Astrocyte (in vitro differentiated cells and primary cell): ENCODE measurements around the gene DEPP1. TPM values are rescaled to one million over a fixed set of nuclear protein-coding genes. Genes with fewer than 3 reads are reported as not detected.

Source experiments
- DNase-seq: peaks from one replicate; pipeline ENCODE4 v3.0.0-alpha.2; 2010; ENCODE audit warnings: low read depth
- FAIRE-seq: peaks from 2 replicates; lab custom pipeline; 2011; peaks lifted over from hg19 to GRCh38; lab: Jason Lieb, UNC
- H2AFZ ChIP-seq: 2 replicates; pipeline ENCODE4 v1.6.0; 2012; ENCODE audit warnings: low read depth, low read length, inconsistent platforms
- H3K27ac ChIP-seq: 2 replicates; pipeline ENCODE4 v1.5.1; 2011; ENCODE audit warnings: low read depth, low read length, inconsistent platforms
- H3K27me3 ChIP-seq: 2 replicates; pipeline ENCODE4 v1.6.0; 2011; ENCODE audit warnings: low read length, inconsistent platforms; ENCODE audit not compliant: insufficient read depth
- H3K36me3 ChIP-seq: 2 replicates; pipeline ENCODE4 v1.5.1; 2011; ENCODE audit warnings: low read length, inconsistent platforms; ENCODE audit not compliant: insufficient read depth
- H3K4me1 ChIP-seq: 2 replicates; pipeline ENCODE4 v1.5.1; 2011; ENCODE audit warnings: low read length, inconsistent platforms; ENCODE audit not compliant: insufficient read depth
- H3K4me2 ChIP-seq: 2 replicates; pipeline ENCODE4 v1.6.0; 2012; ENCODE audit warnings: low read length, inconsistent platforms
- H3K4me3 ChIP-seq: 2 replicates; pipeline ENCODE4 v1.5.1; 2011; ENCODE audit warnings: low read depth, mild to moderate bottlenecking, low read length, inconsistent platforms; ENCODE audit not compliant: insufficient read depth
- H3K79me2 ChIP-seq: 2 replicates; pipeline ENCODE4 v1.6.0; 2012; ENCODE audit warnings: mild to moderate bottlenecking, low read length, inconsistent platforms; ENCODE audit not compliant: insufficient read depth
- H3K9ac ChIP-seq: 2 replicates; pipeline ENCODE4 v1.6.0; 2012; ENCODE audit warnings: mild to moderate bottlenecking, low read length, inconsistent platforms
- H3K9me3 ChIP-seq: 2 replicates; pipeline ENCODE4 v1.5.1; 2012; ENCODE audit warnings: low read depth, mild to moderate bottlenecking, low read length, inconsistent platforms; ENCODE audit not compliant: insufficient read depth
- H4K20me1 ChIP-seq: 2 replicates; pipeline ENCODE4 v1.6.0; 2012; ENCODE audit warnings: low read length, inconsistent platforms; ENCODE audit not compliant: insufficient read depth
- H3K27ac Mint-ChIP-seq: one replicate; pipeline ENCODE4 v1.8.0; 2021; ENCODE audit warnings: mild to moderate bottlenecking, mixed read lengths; ENCODE audit not compliant: unreplicated experiment
- H3K27me3 Mint-ChIP-seq: one replicate; pipeline ENCODE4 v1.8.0; 2021; ENCODE audit warnings: low read depth, mixed read lengths; ENCODE audit not compliant: unreplicated experiment
- H3K36me3 Mint-ChIP-seq: one replicate; pipeline ENCODE4 v1.8.0; 2021; ENCODE audit warnings: low read depth, mixed read lengths; ENCODE audit not compliant: unreplicated experiment
- H3K4me1 Mint-ChIP-seq: one replicate; pipeline ENCODE4 v1.8.0; 2021; ENCODE audit warnings: low read depth, mixed read lengths; ENCODE audit not compliant: unreplicated experiment
- H3K4me3 Mint-ChIP-seq: one replicate; pipeline ENCODE4 v1.8.0; 2021; ENCODE audit warnings: mild to moderate bottlenecking, moderate library complexity, mixed read lengths; ENCODE audit not compliant: unreplicated experiment
- H3K9me3 Mint-ChIP-seq: one replicate; pipeline ENCODE4 v1.8.0; 2021; ENCODE audit warnings: mild to moderate bottlenecking, mixed read lengths; ENCODE audit not compliant: unreplicated experiment
- CTCF ChIP-seq: IDR thresholded peaks from 2 replicates; pipeline ENCODE4 v1.5.1; 2011; ENCODE audit warnings: low read depth, mild to moderate bottlenecking, inconsistent platforms, low read length, moderate library complexity; ENCODE audit not compliant: insufficient read depth
- EZH2 ChIP-seq: IDR thresholded peaks from 2 replicates; pipeline ENCODE4 v1.6.1; 2012; ENCODE audit warnings: mild to moderate bottlenecking, low read length, inconsistent platforms; ENCODE audit not compliant: insufficient read depth
- total RNA-seq: library from RNA; stranded (reverse); gene quantifications from 2 replicates; pipeline ENCODE4 v1.2.1, GENCODE V29; 2021

The DEPP1 gene
- total RNA-seq, 1 donor from 2014 or later = 6.6 TPM

GRCh38 chr10:45006276-45007030, 27.8 kb upstream of the DEPP1 start:
- H3K9me3 Mint-ChIP-seq = peaks cover 23% of the 10 kb centered on the region
- H3K4me1 ChIP-seq = peaks cover 5% of the 10 kb centered on the region
- H3K9me3 ChIP-seq = peaks cover 7% of the 10 kb centered on the region
- peaks cover 34% of the 10 kb centered on the region for H3K79me2 ChIP-seq
- TF ChIP-seq CTCF = no peak
- no peak for TF ChIP-seq EZH2
- H3K27me3 Mint-ChIP-seq = no peaks in the 10 kb centered on the region
- no peak overlapping the region for H3K9ac ChIP-seq
- FAIRE-seq = no peak
- no peak overlapping the region for H3K4me3 Mint-ChIP-seq
- no peak overlapping the region for H3K27ac ChIP-seq
- DNase-seq = no peak
- no peaks in the 10 kb centered on the region for H3K27me3 ChIP-seq
- H4K20me1 ChIP-seq = no peaks in the 10 kb centered on the region
- H2AFZ ChIP-seq = no peak overlapping the region
- no peak overlapping the region for H3K4me3 ChIP-seq
- H3K27ac Mint-ChIP-seq = no peak overlapping the region
- no peak overlapping the region for H3K4me2 ChIP-seq
- peaks cover 4% of the 10 kb centered on the region for H3K4me1 Mint-ChIP-seq
- H3K36me3 Mint-ChIP-seq = peaks cover 23% of the 10 kb centered on the region
- peaks cover 9% of the 10 kb centered on the region for H3K36me3 ChIP-seq

GRCh38 chr10:45005284-45005683, 26.7 kb upstream of the DEPP1 start:
- TF ChIP-seq CTCF = no peak
- TF ChIP-seq EZH2 = no peak
- Histone ChIP-seq H3K4me1 (peaks cover 13% of the 10 kb centered on the region), H3K9me3 (peaks cover 7% of the 10 kb centered on the region), H3K4me2 (no peak overlapping the region), H3K36me3 (peaks cover 9% of the 10 kb centered on the region), H4K20me1 (no peaks in the 10 kb centered on the region), H2AFZ (no peak overlapping the region), H3K27ac (no peak overlapping the region), H3K9ac (no peak overlapping the region), H3K79me2 (peaks cover 38% of the 10 kb centered on the region), H3K27me3 (no peaks in the 10 kb centered on the region), H3K4me3 (no peak overlapping the region)
- Mint-ChIP-seq H3K4me3 (no peak overlapping the region), H3K27me3 (no peaks in the 10 kb centered on the region), H3K27ac (no peak overlapping the region), H3K4me1 (peaks cover 4% of the 10 kb centered on the region), H3K36me3 (peaks cover 23% of the 10 kb centered on the region), H3K9me3 (peaks cover 23% of the 10 kb centered on the region)
- DNase-seq (no peak), FAIRE-seq (no peak)

GRCh38 chr10:45004661-45005060, 26.1 kb upstream of the DEPP1 start:
- Mint-ChIP-seq H3K27ac (no peak overlapping the region), H3K4me1 (peaks cover 4% of the 10 kb centered on the region), H3K4me3 (no peak overlapping the region), H3K9me3 (peaks cover 23% of the 10 kb centered on the region), H3K36me3 (peaks cover 25% of the 10 kb centered on the region), H3K27me3 (no peaks in the 10 kb centered on the region)
- no peak overlapping the region for H3K4me3 ChIP-seq
- peaks cover 17% of the 10 kb centered on the region for H3K4me1 ChIP-seq
- FAIRE-seq (no peak), DNase-seq (no peak)
- H4K20me1 ChIP-seq = no peaks in the 10 kb centered on the region
- no peak overlapping the region for H3K9ac ChIP-seq
- no peak overlapping the region for H2AFZ ChIP-seq
- H3K4me2 ChIP-seq = no peak overlapping the region
- no peaks in the 10 kb centered on the region for H3K27me3 ChIP-seq
- TF ChIP-seq CTCF = no peak
- TF ChIP-seq EZH2 = no peak
- no peak overlapping the region for H3K27ac ChIP-seq
- H3K79me2 ChIP-seq = peaks cover 38% of the 10 kb centered on the region
- H3K9me3 ChIP-seq = peaks cover 7% of the 10 kb centered on the region
- H3K36me3 ChIP-seq = peaks cover 9% of the 10 kb centered on the region
